LHCN-M2 (cell line): ENCODE results near the gene MSI1. TPM values are rescaled to one million over a fixed set of nuclear protein-coding genes. Genes with fewer than 3 reads are reported as not detected.

Experiments
- DNase-seq: peaks from one replicate; pipeline ENCODE4 v3.0.0-alpha.2; 2012; ENCODE audit warnings: low read depth
- polyA plus RNA-seq: library from polyadenylated mRNA; unstranded; fragments of >200 nt; gene quantifications from one replicate; pipeline ENCODE4 v1.2.1, GENCODE V29; 2012; ENCODE audit warnings: missing spikeins
- total RNA-seq: library from RNA; depleted of rRNA; stranded (reverse); fragments of >200 nt; gene quantifications from 2 replicates; pipeline ENCODE4 v1.2.3, GENCODE V29; 2014; rRNA removed

The MSI1 gene
- not detected in 2 replicates for total RNA-seq
- not detected for polyA plus RNA-seq

DNA sequence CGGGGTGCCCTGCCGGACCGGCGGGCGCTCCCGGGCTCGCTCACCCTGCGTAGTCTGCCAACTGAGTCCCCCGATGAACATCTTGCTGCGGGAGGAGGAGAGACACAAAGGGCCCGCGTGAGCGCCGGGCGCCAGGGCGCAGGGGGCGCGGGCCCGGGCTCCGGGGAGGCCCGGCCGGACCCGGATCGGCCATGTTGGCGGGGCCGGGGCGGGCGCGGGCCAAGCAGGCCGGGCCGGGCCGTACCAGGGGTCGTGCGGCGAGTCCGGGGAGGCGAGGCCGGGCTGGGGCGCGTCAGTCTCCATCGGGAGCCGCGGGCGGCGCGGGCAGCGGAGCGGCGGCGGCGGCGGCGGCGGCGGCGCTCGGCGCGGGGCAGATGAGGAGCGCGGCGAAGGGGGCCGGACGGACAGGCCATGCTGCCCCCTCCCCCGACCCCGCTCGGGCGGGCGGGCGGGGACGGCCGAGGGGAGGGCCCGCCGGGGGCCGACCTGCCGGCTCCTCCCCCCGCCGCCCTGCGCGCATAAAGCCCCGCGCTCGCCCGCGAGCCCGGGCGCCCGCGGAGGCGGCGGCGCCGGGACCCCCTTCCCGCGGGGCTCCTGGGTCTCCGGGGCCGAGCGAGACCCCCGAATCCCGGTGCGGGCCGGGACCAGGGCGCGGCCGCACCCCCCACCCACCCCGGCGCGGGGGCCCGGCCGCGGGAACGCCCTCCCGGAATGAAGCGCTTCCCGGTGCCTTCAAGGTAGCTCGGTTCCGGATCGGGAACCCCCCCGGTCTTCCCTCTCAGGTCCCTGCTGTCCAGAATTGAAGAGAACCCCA, at the start of gene MSI1:
Gene MSI1, minus strand, starts transcription at position 376 of the 814 bp plus-strand sequence. Its CDS starts 73 bp downstream, at position 303.
- DNase-seq = no peak

DNA sequence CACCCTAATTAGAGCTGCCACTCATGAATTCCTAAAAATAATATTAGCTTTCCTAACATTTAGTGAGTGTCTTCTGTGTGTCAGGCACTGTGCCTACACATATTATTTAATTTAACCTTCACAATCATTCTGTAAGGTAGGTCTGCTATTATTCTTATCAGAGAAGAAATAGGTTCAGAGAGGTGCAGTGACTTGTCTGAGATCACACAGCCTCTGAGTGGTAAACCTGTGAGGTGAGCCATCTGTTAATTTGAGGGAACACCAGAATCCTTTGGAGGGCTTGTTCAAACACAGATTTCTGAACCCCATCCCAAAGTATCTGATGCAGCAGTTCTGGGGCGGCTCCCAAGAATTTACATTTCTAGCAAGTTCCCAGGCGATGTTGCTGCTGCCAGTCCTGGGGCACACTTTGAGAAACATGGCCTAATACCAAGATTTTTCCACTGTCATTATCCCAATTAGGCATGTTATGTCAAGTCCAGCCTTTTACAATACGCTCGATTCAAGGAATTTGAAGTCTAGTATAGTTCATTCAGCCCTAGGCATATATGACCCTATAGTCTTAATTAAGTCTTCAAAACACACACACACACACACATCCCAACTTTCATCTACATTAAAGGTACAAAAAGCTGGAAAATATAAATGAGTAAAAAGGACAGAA, 49.1 kb upstream of the MSI1 start:
- no peak for DNase-seq

DNA sequence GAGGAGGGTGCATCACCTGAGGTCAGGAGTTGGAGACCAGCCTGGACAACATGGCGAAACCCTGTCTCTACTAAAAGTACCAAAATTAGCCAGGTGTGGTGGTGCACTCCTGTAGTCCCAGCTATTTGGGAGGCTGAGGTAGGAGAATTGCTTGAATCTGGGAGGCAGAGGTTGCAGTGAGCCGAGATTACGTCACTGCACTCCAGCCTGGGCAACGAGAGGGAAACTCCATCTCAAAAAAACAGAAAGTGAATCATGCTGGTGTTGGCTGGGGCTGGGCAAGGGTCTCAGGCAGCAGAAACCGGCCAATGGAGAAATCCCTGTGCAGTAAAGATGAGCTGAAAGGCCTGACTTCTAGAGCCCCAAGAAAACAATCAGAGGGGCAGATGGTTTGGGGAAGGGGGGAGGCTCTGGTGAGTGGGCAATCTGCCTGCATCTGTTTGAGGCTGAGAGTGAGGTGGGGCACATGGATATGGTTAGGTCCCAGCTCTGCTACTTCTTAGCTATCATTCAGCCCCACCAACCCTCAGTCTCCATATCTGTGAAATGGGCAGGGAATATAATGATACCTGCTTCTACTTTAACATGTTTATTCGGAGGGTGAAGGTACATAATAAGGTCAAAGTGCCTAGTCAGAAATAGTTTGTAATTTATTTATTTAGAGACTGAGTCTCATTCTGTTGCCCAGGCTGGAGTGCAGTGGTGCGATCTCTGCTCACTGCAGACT, 47.7 kb upstream of the MSI1 start:
- no peak for DNase-seq

DNA sequence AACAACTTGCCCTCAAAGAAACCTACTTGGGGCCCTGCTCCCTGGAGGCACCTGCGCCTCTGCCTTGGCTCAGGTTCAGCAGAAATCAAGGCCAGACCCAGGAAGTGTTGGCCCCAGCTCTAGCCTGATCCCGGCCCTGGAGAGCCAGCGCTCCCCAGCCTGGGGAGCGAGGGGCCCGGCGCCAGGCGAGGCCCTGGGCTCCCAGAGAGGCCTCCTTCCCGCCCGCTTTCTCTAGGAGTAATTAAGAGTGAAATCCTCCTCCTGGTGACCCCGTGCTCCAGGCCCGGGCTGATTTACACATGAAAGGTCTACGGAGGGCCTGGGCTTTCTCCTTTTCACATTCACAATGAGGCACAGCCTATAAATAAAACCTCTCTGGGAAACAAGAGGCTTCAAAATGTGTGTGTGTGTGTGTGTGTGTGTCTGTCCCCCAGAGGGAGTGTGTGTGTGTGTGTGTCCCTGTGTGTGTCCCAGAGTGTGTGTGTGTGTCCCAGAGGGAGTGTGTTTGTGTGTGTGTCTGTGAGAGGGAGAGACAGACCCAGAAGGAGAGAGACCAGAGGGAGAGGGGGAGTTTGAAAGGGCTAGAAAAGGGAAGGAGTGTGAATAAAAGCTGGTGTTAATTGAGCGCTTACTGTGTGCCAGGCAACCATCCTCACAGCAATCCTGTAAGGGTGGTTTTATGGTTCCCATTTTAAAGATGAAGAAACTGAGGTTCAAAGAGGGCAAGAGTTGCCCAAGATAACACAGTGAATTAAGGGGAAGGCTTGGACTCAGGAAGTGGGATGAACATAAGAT, 45.1 kb upstream of the MSI1 start:
- DNase-seq = no peak

DNA sequence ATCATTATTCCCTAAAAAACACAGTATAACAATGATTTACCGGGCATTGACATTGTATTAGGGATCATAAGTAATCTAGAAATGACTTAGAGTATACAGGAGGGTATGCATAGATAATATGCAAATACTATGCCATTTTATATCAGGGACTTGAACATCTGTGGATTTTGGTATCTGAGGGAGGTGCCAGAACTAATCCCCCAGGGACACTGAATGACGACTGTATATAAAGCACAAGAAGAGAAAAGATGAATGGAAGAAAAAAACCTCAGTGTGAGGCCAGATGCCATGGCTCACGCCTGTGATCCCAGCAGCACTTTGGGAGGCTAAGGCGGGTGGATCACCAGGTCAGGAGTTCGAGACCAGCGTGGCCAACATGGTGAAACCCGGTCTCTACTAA, 43.5 kb upstream of the MSI1 start:
- no peak for DNase-seq

DNA sequence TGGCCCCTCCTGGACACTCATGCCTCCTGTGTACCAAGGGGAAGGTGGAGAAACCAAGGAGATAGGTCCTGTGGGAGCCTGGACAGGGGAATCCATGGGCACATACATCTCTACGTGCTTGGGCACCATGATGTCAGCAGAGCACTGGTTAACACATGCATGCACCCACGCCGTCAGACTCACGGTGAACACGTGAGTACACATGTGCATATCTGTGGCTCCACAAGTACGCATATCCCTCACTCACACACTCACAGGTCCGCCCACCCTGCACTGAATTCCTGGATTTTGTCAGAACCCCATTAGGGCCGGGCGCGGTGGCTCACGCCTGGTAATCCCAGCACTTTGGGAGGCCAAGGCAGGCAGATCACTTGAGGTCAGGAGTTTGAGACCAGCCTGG, 39.8 kb upstream of the MSI1 start:
- DNase-seq = no peak

DNA sequence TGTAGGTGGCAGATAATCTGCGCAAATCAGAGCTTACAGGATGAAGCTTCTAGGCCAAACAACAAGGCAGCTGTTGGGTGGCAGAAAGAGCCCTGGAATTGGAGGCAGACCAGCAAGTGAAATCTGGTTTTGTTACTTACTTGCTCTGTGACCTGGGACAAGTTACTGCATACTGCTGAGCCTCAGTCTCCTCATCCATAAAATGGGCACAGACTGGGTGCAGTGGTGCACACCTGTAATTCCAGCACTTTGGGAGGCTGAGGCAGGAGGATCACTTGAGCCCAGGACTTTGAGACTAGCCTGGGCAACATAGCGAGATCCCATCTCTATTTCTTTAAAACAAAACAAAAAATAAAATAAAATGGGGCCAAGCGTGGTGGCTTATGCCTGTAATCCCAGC, 37.6 kb upstream of the MSI1 start:
- DNase-seq = no peak

DNA sequence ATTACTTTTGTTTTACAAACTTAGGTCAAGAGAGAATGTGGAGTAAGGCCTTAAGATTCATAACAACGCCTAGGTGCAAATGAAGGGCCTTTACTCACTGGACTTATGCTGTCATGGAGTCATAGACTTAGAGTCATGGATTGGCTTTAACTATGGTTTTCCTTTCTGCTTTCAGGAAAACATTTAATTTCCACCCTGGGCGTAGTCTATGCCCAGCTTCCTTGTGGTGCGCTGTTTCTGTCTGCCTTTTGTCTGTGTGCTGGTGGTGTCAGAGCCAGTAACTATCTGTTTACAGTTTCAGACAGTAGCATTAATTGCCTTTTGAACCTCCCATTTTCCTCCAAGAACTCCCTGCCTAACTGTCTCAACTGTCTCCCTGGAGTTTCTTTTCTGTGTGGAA, 37.1 kb upstream of the MSI1 start:
- DNase-seq = no peak

DNA sequence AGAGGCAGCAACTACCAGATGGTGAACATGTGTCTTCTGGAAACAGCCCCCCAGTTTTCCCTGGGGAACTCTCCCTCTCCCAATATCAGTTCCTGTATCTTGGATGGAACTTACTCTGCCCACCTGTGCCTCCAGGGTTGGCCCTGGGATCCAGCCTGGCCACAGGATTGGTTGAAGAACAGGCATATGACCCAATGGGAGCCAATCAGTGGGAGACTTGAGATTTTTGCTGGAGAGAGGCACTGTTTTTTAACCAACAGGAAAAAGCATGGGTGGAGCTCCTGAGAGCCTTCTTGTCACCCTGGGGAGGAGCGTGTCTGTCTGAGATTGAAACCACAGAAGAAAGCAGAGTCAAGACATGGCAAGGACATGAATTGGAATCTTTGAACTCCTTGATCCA, 35.3 kb upstream of the MSI1 start:
- peak; percentile 5 for DNase-seq

DNA sequence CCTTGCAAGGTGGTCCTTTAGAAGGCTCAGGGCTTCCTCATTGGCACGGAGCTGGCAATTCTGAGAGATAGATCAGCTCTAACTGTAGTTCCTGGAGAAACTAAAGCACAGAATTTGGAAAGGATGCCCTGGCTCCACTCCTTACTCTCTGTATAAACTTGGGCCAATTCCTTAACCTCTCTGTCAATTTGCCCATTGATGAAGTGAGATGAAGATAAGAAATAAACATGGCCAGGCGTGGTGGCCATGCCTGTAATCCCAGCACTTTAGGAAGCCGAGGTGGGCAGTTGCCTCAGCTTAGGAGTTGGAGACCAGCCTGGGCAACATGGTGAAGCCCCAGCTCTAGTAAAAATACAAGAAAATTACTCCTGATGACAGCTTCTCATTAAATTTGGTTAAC, 34.9 kb upstream of the MSI1 start:
- DNase-seq = no peak

DNA sequence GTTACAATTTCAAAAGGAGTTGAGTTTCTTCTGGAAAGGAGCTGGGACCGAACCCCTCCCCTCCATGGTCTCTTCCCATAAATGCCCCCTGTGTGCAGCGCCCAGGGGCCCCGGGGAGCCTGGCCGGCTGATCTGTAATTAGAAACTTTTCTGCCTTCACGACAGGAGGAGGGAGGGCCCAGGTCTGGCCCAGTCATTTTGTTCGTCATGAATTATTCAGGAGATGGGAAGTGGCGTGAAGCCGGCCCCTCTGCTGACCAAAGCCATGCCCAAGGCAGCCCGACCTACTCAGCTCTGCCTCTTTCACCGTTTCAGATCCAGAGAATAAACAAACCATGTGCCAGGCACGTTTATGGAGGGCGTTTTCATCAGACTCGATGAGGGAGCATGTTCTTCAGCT, 33.3 kb upstream of the MSI1 start:
- DNase-seq = no peak

DNA sequence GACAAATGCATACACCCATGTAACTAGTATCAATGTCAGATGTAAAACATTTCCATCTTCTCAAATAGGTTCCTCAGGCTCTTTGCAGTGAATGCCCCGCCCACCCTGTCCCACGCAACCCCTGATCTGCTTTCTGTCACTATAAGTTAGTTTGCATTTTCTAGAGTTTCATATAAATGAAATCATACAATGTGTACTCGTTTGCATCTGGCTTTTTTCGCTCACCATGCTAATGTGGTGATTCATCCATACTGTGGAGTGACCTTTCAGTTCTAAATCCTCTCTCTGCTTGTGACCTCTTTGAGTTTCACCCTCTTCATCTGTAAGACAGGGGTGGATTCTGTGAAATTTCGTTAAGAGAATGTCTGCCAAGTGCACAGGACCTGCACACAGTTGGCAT, 30.6 kb upstream of the MSI1 start:
- DNase-seq = peak; percentile 32

DNA sequence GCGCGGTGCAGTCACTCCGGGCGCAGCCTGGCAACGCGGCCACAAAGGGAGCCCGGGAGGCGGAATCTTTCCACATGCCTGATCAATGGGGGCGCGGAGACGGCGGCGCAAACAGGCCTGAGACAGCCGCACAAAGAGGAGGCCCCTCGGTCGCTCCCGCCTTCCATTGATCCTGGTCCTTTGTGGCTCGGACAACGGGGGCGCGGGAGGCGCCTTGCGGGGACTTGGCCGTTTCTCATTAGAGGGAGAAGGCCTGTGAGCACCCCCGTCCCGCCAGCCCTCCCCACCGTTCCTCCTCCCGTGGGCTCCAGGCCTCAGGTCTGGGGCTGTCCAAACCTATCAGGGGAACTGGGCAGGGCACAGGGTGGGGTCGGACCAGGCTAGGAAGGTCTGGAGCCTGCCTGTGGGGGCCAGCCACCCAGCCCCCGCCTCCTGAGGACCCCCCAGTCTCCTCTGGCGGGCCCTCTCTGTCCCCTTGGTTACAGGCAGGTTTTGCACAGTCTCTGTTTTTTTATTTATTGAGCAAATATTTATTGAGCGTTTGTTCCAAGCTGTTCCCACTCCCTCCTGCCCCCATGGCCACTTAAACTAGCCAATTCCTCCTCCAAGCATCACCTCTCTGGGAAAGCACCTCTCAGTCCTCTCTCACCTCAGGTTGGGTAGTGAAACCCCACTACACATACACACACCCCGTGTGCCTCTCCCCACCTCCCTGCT, 29.0 kb upstream of the MSI1 start:
- no peak for DNase-seq

DNA sequence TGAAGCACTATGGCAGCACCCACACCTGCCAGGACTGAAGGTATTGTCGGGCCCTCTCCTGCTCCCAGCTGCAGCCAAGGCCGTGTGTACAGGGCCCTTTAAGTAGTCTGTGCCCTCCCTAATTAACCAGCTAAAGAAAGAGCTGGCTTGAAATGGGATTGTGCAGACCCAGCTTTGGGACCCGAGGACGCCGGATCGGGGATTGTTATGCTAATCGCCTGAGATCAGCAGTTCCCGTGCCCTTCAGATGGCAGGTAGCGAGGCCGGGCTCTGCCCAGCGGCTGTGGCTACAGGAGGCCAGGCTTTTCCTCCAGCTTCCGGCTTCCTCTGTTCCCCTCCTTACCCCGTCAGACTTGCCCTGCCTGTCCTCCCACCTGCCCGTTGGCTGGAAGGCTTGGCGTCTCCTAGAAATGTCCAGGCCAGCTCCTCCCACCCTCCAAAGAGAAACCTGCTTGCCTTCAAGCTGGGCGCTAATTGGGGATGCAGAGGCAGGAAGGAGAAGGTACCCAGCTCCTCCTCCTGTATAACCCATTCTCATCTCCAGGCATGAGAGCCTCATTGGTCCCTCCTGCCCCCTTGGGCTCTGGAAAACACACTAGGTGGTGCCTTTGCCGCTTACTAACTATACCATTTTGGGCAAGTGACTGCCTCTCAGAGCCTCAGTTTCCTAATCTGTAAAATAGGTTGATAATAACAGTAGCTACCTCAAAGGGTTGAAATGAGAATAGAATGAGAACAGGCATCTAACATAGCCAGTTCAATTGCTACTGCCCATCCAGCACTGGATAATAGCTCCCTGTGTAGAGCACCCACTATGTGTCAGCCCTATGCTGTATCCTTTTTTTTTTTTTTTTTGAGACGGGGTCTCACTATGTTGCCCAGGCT, 25.8 kb upstream of the MSI1 start:
- DNase-seq = no peak

DNA sequence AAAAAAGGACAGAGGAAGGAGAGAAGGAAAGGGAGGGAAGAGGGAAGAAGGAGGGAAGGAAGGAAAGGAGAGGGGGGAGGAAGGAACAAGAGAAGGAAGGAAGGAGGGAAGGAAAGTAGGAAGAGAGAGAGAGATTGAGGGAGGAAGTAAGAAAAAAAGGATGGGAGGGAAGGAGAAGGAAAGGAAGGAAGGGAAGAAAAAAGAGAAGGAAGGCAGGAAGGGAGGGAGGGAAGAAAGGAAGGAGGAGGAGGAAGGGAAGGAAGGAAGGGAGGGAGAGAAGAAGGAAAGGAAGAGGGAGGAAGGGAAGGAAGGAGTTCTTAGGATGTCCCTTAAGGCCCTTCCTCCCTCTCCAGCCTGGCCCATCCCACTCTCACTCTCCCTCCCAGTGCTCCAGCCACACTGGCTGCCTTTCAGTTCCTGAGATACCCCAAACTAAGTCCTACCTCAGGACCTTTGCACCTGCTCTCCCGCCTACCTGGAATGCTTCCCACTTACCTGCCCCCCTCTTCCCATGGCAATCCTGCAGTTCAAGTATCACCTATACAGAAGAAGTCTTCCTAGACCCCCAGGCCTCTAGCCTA, 21.7 kb upstream of the MSI1 start:
- DNase-seq = no peak

DNA sequence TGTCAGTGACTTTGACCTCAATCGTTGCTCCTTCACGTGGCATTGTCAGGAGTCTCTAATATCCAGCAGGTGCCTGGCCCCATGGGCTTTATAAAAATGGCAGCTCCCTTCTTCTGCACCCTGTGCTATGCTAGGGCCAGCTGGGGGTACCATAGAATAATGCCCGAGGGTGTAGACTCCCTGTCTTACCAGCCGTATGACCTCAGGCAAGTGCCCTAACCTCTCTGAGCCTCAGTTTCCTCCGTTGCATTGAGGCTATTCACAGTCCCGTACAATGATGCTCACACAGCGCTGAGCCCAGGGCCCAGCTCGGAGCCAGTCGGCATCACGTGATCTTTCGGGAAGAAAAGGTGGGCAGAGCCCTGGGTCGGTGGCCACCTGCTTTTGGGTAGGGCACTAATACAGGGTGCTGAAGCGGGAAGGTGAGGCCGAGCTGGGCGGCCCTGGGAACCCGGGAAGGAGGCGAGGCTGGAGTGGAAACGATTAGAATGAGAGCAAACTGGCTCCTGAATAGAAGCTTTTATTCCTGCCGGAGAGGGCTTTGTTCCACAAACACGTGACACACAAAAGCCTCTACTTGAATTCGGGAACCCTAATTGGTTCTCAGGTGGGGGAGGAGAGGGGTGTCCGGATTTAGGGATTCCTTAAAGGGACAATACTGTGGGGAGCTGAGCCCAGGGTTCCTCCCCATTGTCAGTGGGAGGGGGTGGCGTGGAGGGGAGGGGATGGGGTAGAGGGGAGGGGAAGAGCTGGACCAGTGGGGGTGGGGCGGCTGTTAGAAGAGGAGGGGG, 19.9 kb upstream of the MSI1 start:
- DNase-seq = no peak

DNA sequence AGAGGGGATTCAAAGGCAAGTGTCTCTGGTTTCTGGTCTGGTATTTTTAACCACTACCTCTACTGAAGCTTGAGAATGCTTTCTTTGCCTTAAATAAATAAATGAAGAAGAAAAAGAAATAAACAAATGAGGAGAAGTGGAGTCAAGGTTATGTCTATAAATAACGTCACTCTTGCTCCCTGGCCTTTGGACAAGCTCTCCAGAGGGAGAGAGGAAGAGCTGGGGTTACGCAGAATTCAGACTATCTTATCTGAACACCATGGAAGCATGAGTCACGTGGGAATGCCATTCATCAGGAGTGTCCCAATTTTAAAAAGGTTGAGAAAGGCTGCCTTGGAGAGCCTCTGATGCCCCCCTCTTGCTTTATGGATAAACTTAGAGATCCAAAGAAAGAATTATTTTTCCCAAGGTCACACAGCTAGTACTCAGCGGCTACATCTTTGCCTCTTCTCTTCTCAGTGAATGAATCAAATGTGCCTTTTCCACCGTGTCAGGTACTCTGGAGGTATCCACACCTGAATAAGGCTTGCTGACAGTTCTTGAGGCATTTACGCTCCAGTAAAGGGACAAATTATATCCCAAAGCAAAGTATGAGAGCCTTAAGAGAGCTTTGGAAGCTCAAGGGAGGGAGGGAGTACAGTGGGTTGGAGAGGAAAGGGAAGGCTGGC, 12.9 kb upstream of the MSI1 start:
- DNase-seq = no peak

DNA sequence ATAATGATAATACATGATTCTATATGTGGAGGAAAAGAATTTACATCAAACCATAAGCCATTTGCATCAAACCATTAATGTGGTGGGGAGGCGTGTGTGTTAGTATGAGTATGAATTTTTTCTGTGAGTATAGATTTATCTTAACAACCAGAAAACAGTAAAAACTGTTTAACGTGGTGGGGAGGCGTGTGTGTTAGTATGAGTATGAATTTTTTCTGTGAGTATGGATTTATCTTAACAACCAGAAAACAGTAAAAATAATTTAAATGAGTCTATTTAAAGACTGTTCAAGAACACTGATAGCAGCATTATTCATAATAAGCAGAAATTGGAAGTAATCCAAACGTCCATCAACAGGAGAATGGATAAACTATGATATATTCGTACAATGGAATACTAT, 9.1 kb upstream of the MSI1 start:
- no peak for DNase-seq
